SIG-M5 (cell line): ENCODE data around the gene NPIPB12.
"Not testable (repeated sequence)": the region's sequence is repeated elsewhere in the genome, so short reads cannot be mapped to it uniquely, and the experiment has no call there.

ENCODE experiments used
- DNase-seq: peaks from one replicate; lab custom pipeline; 2025; lab: John Stamatoyannopoulos, UW

The NPIPB12 gene

DNA sequence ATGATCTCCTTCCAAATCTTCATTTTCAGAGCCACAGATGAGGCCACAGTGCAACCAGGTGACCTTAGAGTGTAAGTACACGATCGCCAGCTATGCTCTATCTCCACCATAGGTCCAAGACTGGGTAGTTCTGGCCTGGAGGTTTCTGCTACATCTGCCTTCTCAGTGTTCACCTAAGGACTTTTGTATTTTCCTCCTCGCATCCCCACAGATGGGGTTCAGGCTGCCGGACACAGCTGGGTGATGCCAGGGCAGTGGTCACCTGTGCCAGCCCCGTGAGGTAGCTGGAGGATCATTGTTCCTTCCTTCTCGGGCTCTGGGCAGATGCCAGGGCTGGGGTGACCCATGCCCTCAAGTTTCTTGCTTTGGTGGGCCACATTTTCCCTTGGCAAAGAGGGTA is at the start of gene NPIPB12:
TSS of gene NPIPB12 (minus strand) at position 101 of the 400 bp plus-strand sequence.
- DNase-seq, result not testable (repeated sequence)

DNA sequence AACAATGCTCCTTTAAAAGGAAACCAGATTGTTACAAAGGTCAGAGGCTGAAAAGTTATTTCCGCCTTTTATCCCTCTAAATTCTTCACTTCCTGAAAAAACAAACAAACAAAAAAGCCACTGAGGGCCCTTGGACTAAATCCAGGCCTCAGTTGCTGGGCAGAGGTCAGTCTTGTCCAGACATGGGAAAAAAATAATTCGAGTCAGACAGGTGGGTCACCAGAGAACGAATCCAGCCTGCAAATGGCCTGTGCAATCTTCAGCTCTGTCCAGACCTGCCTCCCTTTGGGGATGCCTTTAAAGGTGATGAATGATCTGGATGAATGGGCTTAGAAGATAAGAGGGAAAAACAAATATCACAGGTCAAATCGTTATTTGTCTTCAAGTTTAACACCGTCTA is 15.3 kb upstream of the NPIPB12 start:
- DNase-seq, result not testable (repeated sequence)

DNA sequence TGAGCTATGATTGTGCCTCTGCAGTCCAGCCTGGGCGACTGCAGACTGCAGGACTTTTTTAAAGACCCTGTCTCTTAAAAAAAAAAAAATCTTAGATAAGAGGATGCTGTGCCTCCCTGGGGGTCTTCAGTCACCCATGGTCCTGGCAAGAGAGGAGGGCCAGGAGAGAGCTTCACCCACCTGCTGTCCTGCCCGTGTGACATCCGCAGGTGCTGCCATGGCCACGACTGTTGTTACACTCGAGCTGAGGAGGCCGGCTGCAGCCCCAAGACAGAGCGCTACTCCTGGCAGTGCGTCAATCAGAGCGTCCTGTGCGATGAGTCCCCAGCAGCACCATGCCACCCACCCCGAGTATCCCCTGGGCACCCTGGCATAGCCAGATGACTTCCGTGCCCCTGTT is 23.9 kb downstream of the NPIPB12 start:
- not testable (repeated sequence) for DNase-seq

DNA sequence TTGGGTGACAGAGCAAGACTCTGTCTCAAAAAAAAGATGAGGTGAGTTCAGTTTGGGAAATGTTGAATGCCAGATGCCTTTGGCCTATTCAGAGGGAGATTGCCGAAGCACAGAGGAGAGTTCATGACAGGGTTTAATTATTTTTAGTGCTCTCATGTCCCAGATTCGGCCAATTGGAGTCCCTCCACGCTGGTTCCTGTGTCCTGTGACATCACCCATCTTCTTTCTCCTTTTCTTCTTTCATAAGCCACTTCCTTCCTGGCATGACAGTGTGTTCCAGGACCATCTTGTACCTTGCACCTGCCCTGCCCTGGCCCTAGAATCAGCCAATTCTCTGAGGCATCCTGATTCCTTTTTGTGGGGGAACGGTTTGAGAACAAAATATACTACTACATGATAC is 34.1 kb downstream of the NPIPB12 start:
- DNase-seq, result not testable (repeated sequence)

DNA sequence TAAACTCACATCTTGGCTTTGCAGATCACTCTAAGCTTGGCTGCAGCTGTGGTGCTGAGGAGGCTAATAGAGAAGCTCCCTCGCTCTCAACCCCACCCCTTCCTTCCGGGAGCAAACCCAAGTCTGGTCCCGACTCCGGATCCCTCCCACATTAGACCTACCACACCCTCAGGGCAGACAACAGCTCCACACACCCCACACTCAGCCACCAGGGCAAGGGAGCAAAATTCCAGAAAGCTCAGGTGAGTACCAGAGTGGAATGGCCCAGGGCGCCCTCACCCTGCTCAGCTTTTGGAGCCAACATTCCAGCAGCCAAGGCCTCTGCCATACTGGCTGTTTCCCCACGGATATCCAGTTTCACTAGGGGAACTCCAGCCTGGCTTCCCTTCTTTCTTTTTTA is 36.5 kb downstream of the NPIPB12 start:
- DNase-seq, result not testable (repeated sequence)

DNA sequence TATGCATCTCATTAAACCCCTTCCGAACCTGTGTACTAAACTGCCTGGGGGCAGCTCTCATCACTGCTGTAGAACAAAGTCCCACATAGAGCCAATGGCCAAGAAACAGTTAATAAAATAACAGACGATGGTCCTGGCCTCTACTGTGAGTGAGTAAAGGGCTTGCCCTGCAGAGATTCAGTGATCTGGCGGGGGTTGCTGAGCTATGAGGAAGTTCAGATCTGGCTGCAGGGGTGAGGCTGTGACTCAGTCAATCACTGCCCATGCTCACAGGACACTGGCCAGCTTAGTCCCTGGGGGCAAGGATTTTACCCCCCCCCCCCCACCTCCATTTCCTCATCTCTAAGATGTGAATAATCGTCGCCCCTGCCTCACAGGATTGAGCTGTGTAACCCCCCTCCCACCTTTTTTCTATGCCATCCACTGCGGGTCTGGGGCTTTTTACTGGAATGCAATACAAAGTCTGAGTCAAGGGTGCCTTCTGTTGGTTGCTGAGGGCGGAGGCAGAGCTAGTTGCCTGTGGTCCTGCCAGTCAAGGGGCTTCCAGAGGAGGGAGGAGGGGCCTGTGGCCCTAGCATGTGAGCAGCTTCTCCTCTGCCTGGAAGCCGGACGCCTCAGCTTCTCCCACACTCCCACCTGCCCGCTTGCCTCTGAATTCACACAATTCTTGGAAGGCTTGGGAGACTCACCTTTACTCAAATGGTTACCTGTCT is 38.4 kb downstream of the NPIPB12 start:
- DNase-seq, result not testable (repeated sequence)

DNA sequence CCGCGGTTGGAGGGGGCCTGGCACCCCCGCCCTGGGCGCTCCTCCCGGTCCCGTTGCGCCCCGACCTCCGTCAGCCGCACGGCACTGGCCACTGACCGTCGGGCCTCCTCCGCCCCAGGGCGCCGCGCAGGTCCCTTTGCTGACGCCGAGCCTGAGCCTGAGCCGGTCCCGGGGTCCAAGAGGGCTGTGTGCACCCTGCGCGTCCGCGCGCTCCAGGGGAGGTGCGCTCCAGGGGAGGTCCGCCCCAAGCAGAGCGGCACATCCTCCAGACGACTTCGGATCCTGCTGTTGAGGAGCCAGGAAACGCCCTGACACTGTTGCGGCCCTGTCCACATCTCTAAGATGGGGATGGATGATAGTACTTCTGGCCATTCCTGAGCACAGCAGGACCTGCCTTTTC is 39.3 kb downstream of the NPIPB12 start:
- not testable (repeated sequence) for DNase-seq

DNA sequence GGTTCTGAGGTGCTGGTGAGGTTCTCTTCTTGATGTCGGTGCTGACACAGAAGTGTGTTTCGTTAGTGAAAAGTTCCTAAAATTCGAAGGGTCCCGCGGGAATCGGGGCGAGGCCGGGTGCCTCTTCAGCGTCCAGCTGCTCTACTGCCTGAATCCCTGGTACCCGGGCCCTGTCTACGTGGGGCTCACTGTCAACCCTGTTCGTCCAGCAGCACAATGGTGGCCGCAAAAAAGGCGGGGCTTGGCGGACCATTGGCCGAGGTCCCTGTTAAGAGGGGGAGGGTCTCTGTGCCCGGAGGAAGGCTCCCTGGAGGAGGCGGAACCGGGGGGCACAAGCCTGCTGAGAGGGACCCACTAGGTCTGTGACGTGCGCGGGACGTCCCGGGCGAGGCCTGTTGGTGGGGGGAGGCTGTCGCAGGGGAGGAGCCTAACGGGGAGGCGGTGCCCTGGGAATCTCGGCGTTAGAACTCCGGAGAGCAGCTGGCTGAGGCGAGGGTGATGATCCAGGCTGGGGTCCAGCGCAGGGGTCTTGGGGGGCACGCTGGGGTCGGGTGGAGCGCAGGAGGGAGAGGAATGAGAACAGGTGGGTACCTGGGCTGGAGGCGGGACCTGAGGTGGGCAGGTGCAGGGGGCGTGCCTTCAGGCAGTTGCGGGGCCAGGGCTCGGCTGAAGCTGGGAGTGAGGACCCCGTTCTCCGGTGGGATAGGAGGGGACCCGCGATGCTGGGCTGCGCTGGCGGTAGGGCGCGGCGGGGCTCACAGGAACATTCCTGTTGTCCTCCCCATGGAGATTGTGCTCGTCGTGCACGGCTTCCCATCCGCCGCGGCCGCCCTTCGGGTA is 40.0 kb downstream of the NPIPB12 start:
- not testable (repeated sequence) for DNase-seq

DNA sequence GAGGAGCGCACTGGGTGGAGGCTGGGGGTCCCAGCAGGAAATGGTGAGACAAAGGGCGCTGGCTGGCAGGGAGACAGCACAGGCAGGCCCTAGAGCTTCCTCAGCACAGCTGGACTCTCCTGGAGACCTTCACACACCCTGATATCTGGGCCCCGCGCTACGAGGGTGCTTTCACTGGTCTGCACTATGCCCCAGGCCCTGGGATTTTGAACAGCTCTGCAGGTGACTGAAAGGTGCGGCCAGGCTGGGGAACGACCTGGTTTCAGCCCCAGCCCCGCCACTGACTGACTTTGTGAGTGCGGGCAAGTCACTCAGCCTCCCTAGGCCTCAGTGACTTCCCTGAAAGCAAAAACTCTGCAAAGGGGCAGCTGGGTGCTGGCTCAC is 45.6 kb downstream of the NPIPB12 start:
- DNase-seq, result not testable (repeated sequence)

DNA sequence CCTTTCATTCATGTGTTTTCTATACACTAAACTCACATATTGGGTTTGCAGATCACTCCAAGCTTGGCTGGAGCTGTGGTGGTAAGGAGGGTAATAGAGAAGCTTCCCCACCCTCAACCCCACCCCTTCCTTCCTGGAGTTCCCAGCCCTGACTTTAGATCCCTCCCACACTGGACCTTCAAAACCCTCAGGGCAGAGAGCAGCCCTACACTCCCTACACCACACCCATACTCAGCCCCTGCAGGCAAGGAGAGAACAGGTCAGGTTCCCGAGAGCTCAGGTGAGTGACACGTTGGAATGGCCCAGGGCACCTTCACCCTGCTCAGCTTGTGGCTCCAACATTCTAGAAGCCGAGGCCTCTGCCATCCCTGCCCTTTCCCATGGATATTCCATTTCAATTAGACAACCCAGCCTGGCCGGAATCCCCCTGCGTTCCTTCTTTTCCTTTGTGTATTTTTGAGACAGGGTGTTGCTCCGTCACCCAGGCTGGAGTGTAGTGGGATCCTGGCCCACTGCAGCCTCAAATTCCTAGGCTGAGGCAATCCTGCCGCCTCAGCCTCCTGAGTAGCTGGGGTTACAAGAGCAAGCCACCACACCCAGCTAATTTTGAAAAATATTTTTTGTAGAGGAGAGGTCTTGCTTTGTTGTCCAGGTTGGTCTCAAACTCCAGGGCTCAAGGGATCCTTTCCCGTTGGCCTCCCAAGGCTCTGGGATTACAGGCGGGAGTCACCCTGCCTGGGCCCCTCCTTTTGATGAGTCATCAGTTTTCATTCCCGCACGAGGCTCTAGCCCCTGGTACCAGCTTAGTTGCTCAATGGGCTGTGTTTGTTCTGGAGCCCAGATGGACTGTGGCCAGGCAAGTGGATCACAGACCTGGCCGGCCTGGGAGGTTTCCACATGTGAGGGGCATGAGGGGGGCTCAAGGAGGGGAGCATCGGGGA is 46.2 kb downstream of the NPIPB12 start, which contains the start of gene SULT1A4:
TSS of gene SULT1A4 (plus strand) at position 208 of the 941 bp plus-strand sequence. CDS start 1,473 bp downstream, outside the sequence.
- DNase-seq, result not testable (repeated sequence)

DNA sequence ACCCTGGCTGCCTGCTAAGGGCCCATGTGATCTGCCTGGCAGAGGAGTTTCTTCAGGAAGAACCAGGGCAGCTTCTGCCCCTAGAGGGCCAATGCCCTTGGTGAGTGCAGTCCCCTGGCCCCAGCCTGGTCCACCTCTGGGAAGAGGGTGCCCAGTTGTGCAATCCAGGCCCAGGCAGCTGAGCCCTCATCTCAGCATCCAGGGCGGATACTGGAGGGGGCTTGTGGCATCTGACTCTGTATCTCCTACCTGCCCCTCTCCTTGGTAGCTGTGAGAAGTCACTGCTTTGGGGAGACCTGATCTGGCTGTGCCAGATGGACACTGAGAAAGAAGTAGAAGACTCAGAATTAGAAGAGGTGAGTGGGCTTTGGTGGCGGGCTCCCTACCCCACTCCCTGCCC is 48.5 kb downstream of the NPIPB12 start:
- DNase-seq, result not testable (repeated sequence)

DNA sequence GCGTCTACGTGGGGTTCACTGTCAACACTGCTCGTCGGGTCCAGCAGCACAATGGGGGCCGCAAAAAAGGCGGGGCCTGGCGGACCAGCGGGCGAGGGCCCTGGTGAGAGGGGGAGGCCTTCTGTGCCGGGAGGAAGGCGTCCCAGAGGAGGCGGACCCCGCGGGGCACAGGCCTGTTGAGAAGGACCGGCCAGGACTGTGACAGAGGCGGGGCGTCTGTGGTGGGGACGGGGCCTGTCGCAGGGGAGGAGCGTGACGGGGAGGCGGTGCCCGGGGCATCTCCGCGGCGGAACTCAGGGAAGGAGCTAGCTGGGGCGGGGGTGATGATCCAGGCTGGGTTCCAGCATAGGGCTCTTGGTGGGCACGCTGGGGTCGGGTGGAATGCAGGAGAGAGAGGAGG is 51.4 kb downstream of the NPIPB12 start:
- not testable (repeated sequence) for DNase-seq

DNA sequence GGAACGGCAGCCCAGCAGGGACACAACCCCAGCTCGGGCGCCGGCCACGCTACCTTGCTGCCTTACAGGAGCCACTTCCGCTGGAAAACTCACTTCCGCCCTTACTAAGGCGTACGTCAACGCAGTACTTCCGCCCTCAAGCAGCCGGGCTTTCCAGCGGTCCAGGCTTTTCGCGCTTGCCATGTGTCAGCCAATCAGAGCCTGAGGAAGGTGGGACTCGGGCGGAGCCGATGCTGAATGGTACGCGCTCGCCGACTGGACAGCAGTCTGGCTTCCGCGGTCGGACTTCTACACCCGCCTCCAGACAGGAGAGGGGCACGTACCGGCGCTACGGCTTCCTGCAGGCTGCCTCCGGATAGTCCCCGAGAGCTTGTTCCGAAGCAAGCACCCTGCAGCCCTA is 51.9 kb downstream of the NPIPB12 start, which contains the start of the genes BOLA2 and SLX1B:
TSS of gene BOLA2 (minus strand) at position 83 of the 400 bp plus-strand sequence. CDS start 98 bp downstream, outside the sequence.
TSS of gene SLX1B (plus strand) at position 265 of the 400 bp plus-strand sequence.
- not testable (repeated sequence) for DNase-seq

DNA sequence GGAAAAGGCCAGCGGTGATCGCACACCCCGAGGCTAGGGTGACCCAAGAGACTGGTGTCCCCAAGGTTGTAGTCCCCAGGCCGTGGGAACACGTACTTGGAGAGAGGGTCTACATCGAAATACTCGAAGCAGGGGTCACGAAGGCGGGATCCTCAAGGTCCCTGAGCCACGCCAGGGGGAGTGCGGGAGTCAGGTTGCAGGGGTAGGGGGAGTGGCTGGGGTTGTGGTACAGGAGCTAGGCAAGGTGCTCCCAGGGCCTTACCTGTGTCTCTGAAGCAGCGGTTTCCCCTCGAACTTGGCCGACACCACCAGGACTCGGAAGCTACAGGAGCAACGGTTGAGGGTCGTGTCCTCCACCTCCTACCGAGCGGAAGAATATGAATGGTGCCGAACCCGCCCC is 52.5 kb downstream of the NPIPB12 start:
- not testable (repeated sequence) for DNase-seq
